Stimulated activated CD4-positive, alpha-beta T cell treated with anti-CD3 and anti-CD28 coated beads, Interleukin-12 subunit alpha, Interleukin-12 subunit beta, amount 100 ng/mL, for 4 hours (primary cell): ENCODE results near the gene GJA9.
"Not testable (repeated sequence)": the region's sequence is repeated elsewhere in the genome, so short reads cannot be mapped to it uniquely, and the experiment has no call there.

Experiments
- DNase-seq: peaks from one replicate; pipeline ENCODE4 v3.0.0-alpha.2; 2020

The GJA9 gene

GRCh38 chr1:38873027-38873969 lies 8.1 kb downstream of the GJA9 start, which contains the start of gene MYCBP:
Gene MYCBP (minus strand): TSS chr1:38873348. CDS start chr1:38873305, 43 bp downstream.
- peak; percentile 95 for DNase-seq

GRCh38 chr1:38872401-38873026 lies 8.9 kb downstream of the GJA9 start:
- DNase-seq: peak; percentile 31

- no peak for DNase-seq
These were observed 10.4 kb downstream of the GJA9 start for GRCh38 chr1:38870996-38871395.

DNA sequence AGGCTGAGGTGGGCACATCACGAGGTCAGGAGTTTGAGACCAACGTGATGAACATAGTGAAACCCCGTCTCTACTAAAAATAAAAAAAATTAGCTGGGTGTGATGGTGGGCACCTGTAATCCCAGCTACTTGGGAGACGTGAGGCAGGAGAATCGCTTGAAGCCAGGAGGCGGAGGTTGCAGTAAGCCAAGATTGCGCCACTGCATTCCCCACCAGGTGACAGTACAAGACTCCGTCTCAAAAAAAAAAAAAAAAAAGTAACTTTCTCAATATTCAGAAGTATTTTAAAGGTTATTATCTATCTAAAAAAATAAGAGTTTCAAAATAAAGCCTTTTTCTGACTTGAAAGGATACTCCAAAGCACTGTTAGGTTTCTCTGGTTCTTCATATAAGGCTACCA lies 14.2 kb downstream of the GJA9 start:
- DNase-seq: no peak

DNA sequence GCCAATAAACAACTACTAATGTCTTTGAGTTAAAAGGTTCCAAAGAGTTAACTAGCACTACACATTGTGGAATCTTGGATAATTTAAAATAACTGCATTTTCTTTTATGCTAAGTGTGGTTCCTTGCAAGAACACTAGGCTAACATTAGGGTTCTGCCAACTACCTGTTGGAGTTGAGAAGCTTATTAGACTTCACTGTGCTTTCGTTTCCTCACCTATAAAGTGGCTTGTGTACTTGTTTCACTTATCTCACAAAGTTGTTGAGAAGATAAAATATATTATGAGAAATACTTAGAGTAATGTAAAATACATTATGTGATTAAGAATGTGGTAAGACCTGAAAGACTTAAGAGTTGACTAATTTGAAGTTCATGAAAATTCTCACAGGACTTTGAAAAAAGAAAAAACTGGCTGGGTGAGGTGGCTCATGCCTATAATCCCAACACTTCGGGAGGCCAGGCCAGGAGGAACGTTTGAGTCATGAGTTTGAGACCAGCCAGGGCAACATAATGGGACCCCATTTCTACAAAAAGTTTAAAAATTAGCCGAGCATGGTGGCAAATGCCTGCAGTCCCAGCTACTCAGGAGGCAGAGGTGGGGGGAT lies 16.2 kb downstream of the GJA9 start:
- no peak for DNase-seq

DNA sequence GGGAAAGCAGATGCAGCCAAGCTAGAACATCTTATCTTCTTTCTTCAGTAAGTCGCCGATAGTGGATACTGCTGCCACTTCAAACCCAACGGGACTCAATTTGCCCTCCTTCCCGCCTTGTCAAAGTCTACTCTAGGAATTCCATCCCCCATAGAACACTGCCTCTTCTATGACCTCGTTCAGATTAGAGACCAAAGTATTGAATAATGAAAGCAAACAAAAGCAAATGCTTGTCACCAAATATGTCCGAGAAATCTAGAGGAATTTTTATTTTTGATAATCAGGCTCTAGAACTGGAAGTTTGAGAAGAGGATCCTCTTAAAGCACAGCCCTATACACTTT lies 21.0 kb downstream of the GJA9 start:
- no peak for DNase-seq

GRCh38 chr1:38859561-38860453 lies 21.6 kb downstream of the GJA9 start, which contains the start of gene RRAGC:
Gene RRAGC (minus strand): TSS chr1:38859772. CDS start chr1:38859646, 126 bp downstream.
- DNase-seq: peak; percentile 97

DNA sequence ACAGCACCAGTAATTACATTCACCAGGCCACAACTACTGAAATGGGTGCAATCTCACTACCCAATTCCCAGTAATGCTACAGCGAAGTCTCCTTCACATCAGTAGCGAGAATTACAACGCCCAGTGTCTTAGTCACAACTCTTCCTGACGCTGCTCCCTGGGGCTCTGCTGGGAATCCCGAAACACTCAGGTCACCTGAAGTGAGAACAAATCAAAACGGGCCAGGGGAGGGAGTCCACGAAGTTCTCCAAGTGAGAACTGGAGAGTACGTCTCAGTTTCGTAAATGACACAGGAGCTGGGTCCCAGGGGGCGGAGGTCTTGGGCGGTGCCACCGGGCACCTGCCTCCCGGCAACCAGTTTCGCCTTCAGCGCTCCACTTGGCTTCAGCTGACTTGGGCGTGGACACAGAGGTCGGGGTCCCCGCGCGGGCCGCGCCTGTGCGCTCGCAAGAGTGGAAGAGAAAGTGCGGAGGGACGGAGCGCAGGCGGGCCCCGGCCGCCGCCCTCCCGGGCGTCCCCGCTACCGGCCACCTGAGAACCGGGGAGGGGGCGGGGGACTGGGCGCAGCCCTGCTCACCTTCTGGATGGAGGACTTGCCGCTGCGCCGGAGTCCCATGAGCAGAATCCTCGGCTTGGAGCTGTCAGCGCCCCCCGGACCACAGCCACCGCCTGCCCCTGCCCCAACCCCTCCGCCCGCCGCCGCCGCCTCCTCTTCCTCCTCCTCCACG lies 22.4 kb downstream of the GJA9 start:
- peak; percentile 37 for DNase-seq

GRCh38 chr1:38852780-38853179 lies 28.6 kb downstream of the GJA9 start:
- DNase-seq: no peak

DNA sequence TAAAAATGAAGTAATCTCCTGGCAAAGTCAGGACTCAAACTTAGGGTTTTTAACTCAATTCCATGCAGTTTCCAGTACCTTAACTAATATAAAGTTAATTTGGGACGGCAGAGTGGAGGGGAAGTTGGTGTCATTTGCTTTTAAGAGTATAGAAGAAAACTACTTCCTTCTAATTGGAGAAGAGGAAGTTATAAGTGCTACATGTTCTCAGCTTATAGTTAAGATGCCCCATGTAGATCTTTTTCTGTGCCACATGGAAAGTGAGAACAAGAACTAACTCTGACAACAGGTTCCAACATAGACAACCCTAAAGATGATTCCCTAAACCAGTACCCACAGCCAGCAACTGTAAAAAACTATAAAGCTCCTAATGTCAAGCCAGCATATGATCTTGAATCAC lies 33.3 kb downstream of the GJA9 start:
- no peak for DNase-seq

DNA sequence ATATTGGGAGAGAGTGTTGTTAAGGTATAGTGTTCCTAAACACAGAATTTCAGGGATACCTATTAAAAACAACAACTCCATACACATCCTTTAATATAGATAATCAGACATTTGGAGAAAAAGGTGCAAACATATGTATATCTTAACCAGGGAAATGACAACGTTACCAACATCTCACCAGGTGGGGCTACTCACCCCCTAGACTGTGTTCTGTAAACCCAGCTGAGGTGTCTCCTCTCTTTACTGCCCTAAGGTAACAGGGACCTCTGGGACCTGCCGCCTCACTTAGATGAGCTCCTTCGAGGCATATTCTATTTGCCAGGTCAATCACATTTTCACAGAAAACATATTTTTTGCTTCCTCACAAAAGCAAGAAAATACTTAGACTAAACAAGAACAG lies 35.2 kb downstream of the GJA9 start:
- DNase-seq: no peak

GRCh38 chr1:38845088-38845487 lies 36.3 kb downstream of the GJA9 start:
- not testable (repeated sequence) for DNase-seq

- no peak for DNase-seq
These were observed 41.1 kb downstream of the GJA9 start for GRCh38 chr1:38840281-38840680.

GRCh38 chr1:38839363-38839762 lies 42.0 kb downstream of the GJA9 start:
- DNase-seq: no peak

DNA sequence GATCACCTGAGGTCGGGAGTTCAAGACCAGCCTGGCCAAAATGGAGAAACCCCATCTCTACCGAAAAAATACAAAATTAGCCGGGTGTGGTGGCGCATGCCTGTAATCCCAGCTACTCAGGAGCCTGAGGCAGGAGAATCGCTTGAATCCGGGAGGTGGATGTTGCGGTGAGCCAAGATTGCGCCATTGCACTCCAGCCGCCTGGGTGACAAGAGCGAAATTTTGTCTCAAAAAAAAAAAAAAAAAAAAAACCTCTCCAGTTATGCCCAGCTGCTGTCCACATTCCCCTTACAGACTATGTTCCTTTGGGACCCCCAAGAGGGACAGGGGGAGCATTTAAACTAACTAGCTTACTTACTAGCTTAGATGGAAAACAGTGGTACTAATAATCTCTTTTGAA lies 45.1 kb downstream of the GJA9 start:
- DNase-seq: not testable (repeated sequence)

- no peak for DNase-seq
These were observed 46.2 kb downstream of the GJA9 start for GRCh38 chr1:38834937-38835827.

GRCh38 chr1:38834221-38834782 lies 47.1 kb downstream of the GJA9 start:
- DNase-seq: no peak

DNA sequence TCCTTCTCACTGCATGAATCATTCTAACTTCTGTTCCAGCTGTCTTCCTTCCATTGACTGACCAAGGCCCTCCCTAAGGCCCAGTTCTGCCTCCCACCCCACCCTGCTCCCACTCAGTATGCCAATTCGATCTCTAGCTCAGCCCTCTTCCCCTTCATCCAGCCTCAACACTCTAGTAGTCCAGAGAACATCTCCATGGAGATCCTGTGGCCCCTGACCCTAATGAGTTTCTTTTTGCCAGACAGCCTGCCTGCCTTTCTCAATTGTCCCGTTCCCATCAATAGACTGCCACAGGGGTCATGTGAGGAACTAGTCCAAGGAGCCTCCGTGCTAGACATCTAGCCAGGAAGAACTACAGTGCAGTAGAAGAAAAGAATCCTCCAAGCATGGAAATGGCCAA lies 48.2 kb downstream of the GJA9 start:
- no peak for DNase-seq

GRCh38 chr1:38832370-38832734 lies 49.0 kb downstream of the GJA9 start:
- no peak for DNase-seq

- DNase-seq: no peak
These were observed 49.5 kb downstream of the GJA9 start for GRCh38 chr1:38831731-38832369.
